GM18517 (cell line): ENCODE measurements around the gene NOXO1.

Experiments
- ATAC-seq: cut with Tn5 transposase; IDR thresholded peaks from one replicate; pipeline ENCODE4 v1.9.1; 2021; ENCODE audit warnings: mild to moderate bottlenecking, moderate library complexity; ENCODE audit not compliant: unreplicated experiment

The NOXO1 gene

DNA sequence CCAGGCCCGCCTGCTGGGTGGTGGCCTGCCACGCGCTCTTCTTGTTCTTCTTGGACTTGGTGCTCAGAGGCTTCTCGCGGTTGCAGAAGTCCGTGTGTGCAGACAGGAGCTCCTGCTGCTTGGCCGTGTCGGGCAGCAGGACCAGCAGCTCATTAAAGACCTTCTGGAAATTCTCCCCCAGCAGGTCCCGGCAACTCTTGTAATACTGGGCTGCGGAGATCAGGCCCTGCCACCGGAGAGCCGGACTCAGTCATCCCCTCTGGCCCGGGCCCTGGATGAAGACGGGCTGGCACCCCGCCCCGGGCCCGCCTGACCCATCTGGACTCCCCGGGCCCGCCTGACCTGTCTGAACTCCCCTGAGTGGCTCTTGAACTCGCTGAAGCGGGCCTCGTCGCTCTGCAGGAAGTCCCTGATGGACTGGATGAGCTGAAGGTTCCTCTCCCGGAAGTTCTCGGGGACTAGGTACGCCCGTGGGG lies 17.1 kb upstream of the NOXO1 start:
- no peak for ATAC-seq

GRCh38 chr16:1997494-1998359 lies 16.5 kb upstream of the NOXO1 start:
- ATAC-seq: no peak

DNA sequence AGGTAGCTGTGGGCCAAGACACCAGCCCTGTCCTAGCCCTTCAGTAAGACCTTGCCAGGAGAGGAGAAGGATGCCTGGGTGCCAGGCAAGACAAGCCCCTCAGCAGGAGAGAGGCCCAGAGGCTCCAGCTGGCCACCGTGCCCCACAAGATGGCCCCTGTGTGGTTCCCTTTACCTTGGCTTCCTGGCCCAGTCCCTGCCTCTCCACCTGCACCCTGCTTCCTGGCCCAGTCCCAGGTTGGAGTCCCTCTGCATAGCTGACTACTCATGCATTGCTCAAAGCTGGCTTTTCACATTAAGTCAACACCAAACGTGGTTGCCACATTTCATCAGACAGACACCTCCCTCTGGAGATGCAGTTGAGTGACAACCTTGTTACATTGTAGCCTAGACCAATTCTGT lies 12.5 kb upstream of the NOXO1 start:
- no peak for ATAC-seq

GRCh38 chr16:1992704-1993317 lies 11.5 kb upstream of the NOXO1 start:
- ATAC-seq: no peak

GRCh38 chr16:1991948-1992703 lies 10.9 kb upstream of the NOXO1 start:
- peak; percentile 36 for ATAC-seq

DNA sequence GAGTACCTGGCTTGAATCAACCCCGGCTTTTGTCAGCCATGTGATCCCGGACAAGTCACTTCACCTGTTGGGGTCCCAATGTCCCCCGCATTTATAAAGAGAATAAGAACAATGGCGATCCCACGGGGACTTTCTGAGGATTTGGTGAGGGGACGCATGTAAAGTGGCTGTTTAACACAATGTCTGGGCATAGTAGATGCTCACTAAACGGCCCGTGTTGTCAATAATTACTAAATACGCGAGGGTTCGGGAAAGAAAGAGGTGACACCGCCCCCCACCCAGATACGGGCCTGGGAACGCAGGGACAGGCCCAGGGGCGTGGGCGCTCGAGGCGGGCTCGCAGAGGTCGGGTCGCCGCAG lies 10.3 kb upstream of the NOXO1 start:
- peak; percentile 22 for ATAC-seq

GRCh38 chr16:1991135-1991551 lies 9.9 kb upstream of the NOXO1 start:
- peak; percentile 43 for ATAC-seq

DNA sequence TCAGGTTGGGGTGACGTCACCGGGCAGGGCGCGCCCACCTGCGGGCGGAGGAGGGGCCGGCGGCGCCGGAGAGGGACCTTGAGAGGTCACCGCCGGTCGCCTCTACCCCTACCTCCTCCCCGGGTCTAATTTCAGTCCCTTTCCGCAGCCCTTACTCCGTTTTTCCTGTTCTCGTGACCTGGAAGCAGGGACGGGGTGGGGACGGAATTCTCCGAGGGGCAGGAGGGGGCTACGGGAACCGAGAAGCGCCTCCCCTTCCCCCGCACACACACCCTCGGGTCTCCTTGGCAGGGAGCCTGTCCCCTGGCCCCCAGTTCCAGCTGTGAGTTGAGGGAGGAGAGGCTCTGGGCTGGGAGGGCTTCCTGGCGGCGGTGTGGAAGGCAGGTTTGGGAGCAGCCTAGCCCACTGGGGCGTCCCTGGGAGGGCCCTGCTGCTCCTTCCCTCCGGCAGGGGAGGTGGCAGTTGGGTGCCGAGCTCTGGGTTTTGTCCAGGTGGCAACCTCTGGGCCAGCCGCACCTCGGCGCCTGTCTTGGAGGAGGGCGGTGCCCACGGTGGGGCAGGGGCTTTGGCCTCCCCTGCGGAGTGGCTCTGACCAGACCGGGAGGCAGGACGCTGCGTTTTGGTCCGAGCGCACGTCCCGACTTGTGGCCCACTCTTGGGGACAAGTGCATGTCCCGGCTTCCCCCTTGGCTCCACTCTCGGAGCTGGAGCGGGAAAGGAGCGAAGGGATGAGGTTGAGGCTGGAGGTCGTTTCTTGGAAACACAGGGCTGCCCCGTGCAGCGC lies 9.3 kb upstream of the NOXO1 start:
- ATAC-seq: peak; percentile 14

DNA sequence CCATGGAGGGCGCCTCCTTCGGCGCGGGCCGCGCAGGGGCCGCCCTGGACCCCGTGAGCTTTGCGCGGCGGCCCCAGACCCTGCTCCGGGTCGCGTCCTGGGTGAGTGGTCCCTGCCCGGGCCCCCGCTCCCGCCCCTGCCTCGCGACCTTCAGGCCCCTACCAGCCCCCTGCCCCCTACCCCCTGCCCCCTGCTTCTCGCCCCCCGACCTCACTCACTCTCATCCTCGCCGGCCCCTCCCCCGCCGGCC lies 8.8 kb upstream of the NOXO1 start:
- ATAC-seq: no peak

- no peak for ATAC-seq
These were observed 8.2 kb upstream of the NOXO1 start, which contains the start of gene SYNGR3 for GRCh38 chr16:1989209-1990100. Gene SYNGR3, plus strand, starts transcription at chr16:1989970. Its CDS starts 133 bp downstream, at chr16:1990103.

DNA sequence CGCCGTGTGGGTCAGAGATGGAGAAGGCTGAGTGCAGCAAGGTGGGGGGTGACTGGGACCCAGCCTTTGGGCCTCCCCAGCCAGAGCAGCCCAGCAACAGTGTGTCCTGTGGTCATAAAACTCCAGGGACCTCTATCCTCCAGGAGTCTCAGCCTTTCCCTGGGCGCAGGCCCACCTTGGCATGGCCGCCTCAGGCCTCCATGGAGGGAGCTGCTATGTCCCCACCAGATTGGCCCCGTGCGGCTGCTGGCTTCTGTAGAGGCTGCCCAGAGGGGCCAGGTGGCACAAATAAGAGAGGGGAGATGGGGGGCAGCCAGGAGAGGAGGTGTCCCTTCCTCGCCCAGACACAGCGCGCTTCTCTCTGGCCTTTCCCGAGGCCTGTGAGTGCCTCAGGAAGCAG lies 5.9 kb upstream of the NOXO1 start:
- no peak for ATAC-seq

- no peak for ATAC-seq
These were observed 4.3 kb upstream of the NOXO1 start for GRCh38 chr16:1985466-1986150.

- ATAC-seq: peak; percentile 3
These were observed 3.3 kb upstream of the NOXO1 start for GRCh38 chr16:1984347-1985225.

DNA sequence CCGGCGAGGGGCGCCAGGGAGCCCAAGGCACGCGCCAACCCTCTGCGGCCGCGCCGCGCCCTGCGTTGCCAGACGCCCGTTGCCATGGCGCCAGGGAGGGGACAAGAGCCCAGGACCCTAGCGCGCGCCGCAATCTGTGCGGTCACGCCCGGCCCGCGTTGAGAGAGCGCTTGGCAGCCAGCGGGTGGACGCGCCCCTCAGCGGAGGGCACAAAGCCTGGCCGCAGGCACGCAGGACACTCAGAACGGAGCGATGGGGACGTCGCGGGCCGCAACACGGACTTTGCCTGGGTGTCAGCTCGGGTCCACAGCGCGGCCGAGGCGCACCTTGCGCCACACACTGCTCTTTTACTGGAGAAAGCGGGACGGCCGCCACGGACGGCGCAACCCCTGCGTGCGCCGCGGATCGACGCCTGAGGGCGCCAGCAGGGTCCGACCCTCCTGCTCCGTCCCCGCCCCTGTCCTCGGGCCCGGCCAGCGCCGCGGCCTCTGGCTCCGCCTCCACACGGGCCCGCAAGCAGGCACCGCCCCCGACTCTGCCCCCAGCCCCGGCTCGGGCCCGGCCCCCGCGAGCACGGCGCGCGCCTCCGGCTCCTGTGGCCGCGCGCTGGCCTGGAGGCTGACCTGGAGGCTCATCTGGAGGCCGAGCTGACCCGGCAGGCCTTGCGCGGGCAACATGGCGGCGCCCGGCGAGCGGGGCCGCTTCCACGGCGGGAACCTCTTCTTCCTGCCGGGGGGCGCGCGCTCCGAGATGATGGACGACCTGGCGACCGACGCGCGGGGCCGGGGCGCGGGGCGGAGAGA lies 2.5 kb upstream of the NOXO1 start, which contains the start of gene GFER:
TSS of gene GFER (plus strand) at position 650 of the 803 bp plus-strand sequence. CDS start at position 676, 26 bp downstream.
- ATAC-seq: peak; percentile 68

GRCh38 chr16:1982991-1983543 lies 1.8 kb upstream of the NOXO1 start:
- ATAC-seq: no peak

DNA sequence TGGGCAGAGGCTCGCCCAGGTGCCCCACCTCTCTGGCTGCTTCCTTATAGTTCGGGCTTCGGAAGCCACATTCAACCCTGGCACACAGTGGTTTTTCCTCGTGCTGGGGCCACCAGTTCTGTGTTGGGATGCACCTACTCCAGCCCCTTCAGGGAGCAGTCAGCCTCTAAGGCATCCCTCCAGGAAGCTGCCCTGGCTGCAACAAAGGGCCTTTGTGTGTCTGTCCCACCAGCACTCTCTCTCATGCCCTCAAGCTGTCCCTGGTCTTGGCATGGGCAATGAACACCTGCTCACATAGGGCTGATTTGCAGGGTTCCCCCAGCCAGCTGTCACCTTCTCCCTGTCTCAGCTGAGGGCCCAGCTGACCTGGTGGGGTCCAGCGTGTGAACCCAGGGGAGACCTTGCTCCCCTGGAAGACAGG lies 754 bp upstream of the NOXO1 start:
- ATAC-seq: no peak

- ATAC-seq: no peak
These were observed 540 bp downstream of the NOXO1 start for GRCh38 chr16:1980770-1981087.
